ENCODE data around the gene CNOT3.
A peak's percentile ranks its signal among the peaks of the same experiment; 100 is the strongest.
"Not testable (repeated sequence)": the region's sequence is repeated elsewhere in the genome, so short reads cannot be mapped to it uniquely, and the experiment has no call there.

CNOT3 gene

DNA sequence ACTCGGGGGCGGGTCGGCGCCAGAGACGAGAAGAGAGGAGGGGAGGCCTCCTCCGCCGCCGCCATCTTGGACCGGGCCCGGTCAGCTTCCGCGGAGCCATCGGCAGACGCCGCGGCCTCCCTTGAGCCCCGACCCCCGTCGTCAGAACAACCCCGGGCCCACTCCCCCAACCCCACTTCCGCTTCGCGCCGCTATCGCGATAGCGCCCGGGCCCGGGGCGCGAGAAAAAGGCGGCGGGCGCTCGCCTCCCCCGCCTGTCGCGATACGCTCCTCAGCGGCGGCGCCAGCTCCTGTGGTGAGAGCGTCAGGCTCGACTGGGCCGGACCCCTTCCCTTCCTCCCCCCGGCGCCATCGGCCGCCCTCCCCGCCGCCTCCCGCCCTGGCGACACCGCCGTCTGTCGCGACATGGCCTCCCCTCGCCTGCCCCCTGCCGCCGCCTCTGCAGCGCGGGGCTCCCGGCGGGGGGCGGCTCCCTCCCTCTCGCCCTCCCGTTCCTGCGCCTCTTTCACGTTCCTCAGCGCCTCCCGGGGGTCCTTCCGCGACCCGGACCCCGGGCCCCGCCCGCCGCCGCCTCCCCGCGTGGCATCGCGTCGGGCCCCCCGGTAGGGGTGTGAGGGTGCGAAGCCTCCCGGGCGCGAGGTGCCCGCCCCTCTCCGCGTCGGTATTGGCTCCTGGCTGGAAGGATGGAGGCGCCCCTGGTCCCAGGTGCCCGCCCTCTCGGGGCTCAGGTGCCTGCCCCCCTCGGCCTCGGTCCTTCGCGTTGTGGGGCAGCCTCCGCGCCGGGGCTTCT lies at the start of gene CNOT3:
Gene CNOT3 (plus strand): TSS at position 64 of the 790 bp plus-strand sequence. CDS start 5,217 bp downstream, outside the sequence.
- peak; percentile 41 for DNase-seq (ENCODE audit: low read depth)

DNA sequence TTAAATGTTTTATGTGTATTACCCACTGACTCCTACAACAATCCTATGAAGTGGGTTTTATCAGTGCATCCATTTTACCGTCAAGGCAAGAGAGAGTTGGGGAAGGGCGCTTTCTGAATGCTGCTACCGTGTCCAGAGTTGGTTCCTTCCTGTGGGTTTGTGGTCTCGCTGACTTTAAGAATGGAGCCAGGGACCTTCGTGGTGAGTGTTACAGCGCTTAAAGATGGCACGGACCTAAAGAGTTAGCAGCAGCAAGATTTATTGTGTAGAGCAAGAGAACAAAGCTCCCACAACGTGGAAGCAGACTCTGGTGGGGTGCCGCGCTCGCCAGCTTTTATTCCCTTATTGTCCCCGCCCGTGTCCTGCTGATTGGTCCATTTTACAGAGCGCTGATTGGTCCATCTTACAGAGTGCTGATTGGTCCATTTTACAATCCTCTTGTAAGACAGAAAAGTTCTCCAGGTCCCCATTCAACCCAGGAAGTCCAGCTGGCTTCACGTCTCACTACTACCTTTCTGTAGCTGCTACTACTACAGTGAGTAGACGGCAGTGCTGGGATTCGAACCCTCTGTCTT lies 43.0 kb upstream of the CNOT3 start:
- DNase-seq (ENCODE audit: low read depth): no peak

DNA sequence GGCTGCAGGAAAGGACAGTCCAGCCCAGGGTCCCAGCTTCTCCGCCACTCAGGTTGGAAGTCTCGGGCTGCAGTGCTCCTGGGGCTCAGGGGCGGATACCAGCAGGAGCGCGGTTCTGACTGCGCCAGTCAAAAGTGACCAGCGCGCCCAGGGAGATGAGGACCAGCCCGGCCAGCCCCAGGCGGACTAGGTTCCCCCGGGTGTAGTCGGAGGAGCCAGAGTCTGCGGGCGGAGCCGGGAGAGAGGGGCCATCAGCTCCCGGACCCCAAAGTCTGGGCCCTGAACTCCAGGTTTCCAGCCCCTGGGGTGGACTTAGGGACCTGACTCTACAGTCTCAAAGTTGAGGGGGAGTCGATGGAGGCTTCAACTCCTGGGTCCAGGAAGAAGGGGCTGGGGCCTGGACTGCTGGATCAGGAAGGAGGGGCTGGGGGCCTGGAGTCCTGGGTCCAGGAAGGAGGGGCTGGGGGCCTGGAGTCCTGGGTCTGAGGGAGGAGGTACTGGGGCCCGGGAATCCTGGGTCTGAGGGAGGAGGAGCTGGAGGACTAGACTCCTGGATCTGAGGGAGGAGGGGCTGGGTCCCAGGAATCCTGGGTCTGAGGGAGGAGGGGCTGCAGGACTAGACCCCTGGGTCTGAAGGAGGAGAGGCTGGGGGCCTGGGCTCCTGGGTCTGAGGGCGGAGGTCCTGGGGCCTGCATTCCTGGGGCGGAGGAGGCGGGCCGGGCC lies 42.3 kb upstream of the CNOT3 start:
- no peak for DNase-seq (ENCODE audit: low read depth)

DNA sequence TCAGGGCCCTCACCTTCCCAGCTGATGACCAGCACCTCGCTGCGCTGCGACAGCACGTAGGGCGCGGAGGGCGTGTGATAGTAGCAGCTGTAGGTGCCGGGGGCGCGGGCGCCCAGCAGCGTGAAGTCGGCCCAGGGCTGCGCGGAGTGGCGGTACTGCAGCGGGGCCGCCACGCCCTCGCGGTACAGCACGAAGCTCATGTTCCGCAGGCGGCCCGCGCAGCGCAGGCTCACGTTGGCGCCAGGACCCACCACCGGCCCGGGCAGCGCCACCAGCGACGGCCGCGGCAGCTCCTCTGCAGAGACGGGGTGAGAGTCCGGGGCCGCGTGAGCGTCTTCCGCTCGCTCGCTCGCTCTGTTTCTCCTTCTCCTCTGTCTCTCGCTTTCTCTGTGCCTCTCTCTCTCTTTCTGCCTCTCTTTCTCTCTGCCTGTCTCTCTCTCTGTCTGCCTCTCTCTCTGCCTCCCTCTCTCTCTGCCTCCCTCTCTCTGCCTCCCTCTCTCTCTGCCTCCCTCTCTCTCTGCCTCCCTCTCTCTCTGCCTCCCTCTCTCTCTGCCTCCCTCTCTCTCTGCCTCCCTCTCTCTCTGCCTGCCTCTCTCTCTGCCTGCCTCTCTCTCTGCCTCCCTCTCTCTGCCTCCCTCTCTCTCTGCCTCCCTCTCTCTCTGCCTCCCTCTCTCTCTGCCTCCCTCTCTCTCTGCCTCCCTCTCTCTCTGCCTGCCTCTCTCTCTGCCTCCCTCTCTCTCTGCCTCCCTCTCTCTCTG lies 41.5 kb upstream of the CNOT3 start:
- peak; percentile 64 for DNase-seq (ENCODE audit: low read depth)

DNA sequence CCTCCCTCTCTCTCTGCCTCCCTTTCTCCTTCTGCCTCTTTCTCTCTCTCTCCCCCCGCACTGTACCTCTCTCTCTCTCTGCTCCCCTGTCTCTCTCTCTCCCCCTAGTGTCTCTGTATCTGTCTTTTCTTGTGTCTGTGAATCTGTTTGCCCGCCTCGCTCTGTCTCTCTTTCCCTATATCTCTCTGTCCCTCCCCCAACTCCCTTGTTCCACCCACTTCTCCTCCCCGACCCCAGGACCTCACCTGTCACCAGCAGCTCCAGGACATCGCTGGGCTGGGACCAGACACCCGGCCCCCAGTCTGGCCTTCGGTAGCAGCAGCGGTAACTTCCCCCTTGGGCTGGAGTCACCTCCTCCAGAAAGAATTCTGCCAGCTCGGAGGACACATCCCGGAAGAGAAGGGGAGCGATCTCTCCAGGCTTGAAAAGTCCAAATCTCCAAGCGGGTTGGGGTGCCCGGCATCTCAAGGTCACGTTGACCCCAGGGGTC lies 40.9 kb upstream of the CNOT3 start:
- DNase-seq (ENCODE audit: low read depth): peak; percentile 58

DNA sequence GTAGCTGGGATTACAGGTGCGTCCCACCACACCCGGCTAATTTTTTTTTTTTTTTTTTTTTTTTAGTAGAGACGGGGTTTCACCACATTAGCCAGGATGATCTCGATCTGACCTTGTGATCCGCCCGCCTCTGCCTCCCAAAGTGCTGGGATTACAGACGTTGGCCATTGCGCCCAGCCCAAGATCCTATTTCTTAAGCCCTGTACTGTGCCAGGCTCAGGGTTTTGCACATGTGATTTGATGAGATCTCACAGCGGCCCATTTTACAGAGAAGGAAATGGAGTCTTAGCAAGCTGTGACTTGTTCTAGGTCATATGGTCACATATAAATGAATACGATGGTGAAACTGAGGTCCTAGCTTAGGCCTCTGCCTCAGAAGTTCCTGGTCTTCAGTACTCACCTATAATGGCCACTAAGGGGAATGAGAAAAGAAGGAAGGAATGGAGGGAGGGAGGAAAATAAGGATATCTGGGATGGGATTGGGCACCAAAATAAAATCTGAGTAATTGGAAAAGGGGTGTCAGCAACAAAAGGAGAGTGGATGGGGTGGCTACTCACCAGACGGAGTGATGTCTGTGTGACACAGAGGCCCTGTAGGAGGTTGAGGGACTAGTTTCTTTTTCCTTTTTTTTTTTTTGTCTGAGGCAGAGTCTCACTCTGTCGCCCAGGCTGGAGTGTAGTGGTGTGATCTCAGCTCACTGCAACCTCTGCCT lies 38.2 kb upstream of the CNOT3 start:
- no peak for DNase-seq (ENCODE audit: low read depth)

DNA sequence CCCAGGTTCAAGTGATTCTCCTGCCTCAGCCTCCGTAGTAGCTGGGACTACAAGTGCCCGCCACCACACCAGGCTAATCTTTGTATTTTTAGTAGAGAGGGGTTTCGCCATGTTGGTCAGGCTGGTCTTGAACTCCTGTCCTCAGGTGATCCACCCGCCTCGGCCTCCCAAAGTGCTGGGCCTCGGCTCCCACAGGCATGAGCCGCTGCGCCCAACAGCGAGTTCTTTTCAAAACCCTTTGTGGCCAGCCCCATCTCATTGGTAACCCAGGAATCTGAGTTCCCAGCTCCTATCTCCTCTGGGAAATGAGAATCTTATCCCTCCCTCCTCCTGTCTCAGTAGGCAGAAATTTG lies 37.7 kb upstream of the CNOT3 start:
- DNase-seq (ENCODE audit: low read depth): not testable (repeated sequence)

DNA sequence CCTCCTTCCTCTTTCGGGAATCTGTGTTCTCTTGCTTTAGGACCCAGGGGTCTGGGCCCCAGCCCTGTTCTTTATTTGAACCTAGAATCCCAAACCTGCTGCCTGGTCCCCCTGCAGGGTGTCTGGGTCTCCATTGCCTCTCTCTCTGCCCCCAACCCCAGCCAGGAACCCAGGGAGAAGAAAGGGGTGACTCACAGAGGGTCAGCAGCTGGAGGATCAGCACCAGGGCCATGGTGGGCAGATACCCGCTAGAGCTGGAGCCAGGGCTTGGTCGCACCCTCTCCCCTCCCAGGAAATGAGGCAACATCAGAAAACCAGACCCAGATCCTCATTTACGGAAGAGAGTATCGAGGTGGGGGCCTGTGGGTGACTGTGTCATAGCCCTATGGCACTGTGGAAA lies 37.0 kb upstream of the CNOT3 start, which contains the start of gene OSCAR:
Gene OSCAR (minus strand): TSS at position 243 of the 400 bp plus-strand sequence. CDS start 11 bp downstream, at position 232.
- peak; percentile 40 for DNase-seq (ENCODE audit: low read depth)

DNA sequence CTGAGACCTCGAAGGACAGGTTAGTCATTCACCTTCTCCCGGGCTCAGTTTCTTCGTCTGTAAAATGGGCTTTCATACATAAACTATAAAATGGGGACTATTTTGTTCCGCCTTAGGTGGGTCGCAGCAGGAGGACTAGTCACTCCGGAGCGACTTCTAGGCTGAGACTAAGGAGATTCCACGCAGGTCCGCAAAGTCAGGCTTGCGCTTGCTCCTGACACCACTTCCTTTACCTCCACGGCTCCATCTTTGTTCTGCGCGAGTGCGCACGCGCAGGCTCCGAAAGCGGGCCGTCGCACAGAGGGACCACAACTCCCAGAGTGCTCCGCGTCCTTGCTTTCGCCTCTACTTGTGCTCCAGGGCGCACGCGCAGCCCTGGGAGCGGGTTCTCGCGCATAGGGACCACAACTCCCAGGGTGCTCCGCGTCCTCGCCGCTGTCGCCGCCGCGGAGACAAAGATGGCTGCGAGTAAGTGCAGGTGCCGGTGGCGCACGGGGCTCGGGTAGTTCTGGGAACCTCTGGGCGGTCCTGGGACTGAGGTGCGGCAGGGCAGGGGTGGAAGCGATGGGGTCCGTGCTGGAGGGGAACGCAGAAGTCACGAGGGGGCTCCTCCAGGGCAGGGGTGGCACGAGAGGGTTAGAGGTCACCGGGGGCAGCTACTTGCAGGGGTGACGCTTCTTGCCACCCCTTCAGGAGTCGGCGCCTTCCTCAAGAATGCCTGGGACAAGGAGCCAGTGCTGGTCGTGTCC lies 35.0 kb upstream of the CNOT3 start, which contains the start of gene NDUFA3:
Gene NDUFA3 (plus strand): TSS at position 435 of the 749 bp plus-strand sequence. CDS start 24 bp downstream, at position 459.
- DNase-seq (ENCODE audit: low read depth): peak; percentile 98

DNA sequence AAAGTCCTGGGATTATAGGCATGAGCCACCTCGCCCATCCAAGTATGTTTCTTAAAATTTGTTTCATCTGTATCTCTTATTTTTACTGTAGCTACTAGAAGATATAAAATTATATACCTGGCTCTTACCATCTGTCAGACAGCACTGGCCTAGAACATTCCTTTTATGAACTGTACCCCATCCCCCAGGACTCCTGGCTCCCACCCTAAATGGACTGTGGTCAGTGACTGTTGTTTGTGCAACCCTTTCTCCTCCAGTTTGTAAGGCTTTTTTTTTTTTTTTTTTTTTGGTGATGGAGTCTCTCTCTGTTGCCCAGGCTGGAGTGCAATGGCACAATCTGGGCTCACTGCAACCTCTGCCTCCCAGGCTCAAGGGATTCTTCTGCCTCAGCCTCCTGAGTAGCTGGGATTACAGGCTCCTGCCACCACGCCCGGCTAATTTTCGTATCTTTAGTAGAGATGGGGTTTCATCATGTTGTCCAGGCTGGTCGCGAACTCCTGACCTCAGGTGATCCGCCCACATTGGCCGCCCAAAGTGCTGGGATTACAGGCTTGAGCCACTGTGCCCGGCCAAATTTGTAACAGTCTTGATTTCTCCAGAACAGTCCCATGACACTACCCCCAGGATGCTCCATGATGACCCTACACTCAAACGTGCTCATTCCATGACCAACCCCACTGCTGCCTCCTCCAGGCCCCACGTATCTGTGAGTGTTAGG lies 32.4 kb upstream of the CNOT3 start:
- DNase-seq (ENCODE audit: low read depth): no peak

DNA sequence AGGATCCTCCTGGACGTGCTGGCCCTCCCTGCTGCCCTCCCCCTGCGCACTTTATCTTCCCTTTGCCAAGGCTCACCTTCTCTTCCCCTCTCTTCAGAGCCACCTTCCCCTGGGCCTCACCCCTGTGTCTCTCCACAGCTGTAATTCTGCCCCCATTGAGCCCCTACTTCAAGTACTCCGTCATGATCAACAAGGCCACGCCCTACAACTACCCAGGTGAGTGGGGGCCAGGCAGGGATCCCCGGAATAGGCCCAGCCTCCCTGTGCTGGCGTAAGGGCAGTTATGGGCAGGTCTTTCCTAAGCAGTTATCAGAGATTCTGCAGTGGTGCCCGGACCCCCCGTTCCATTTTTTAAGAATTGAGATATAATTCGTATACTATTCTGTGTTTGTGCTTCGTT lies 31.8 kb upstream of the CNOT3 start:
- no peak for DNase-seq (ENCODE audit: low read depth)

DNA sequence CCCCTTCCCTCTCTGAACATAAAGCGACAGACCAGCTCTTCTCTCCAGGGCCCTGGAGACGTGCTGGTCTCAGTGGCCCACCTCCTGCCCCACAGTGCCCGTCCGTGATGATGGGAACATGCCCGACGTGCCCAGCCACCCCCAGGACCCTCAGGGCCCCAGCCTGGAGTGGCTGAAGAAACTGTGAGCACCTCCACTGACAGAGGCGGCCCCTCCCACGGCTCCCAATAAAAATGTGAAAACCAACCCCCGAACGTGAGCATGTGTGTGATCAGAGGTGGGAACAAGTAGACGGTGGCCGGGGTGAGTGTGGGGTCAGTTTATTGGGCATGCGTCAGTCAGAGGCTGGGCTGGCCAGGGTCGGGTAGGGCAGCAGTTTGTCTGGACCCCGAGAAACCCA lies 30.8 kb upstream of the CNOT3 start:
- DNase-seq (ENCODE audit: low read depth): no peak

DNA sequence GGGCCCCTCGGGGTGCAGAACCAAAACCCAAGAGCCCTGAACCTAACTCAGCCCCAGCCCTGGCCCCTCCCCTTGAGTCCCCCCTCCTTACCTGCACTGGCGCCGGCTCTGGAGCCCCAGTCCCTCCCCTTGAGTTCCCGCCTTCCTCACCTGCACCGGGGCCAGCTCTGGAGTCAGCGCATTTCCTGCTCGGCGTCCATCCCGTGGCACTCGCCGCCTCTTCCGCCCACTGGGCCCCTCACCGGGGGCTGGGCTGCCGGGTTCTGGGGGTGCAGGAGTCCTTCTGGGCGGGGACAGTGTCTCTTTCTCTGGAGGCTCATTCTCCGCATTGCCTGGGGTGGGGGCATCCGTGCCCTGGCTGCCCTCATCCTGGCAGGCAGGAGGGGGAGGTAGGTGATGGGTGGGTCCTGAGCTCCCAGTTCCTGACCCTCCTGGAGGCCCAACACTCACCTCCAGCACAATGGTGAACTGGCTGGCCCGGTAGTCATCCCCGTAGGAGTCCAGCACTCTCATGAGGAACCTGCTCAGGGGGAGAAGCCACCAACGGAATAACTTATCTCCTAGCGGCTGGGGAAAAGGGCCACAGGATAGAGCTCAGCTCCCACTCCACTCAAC lies 29.6 kb upstream of the CNOT3 start:
- no peak for DNase-seq (ENCODE audit: low read depth)

DNA sequence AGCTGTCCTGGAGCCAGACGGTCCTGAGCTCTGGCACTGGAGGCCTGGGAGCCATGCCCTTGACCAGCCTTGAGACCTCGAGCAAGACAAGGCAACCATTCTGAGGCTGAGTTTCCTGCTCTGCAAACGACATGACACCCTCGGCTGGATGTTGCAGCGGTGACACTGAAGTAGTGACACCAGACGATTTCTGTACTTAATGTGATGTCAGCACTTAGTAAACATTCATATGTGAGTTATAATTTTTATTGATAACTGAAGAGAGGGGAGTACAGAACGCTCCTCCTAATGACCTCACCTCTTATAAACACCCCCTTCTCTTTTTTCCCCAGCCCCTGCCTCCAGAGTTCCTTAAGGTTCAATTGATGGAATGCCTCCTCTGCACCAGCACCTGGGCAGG lies 29.1 kb upstream of the CNOT3 start:
- DNase-seq (ENCODE audit: low read depth): no peak

DNA sequence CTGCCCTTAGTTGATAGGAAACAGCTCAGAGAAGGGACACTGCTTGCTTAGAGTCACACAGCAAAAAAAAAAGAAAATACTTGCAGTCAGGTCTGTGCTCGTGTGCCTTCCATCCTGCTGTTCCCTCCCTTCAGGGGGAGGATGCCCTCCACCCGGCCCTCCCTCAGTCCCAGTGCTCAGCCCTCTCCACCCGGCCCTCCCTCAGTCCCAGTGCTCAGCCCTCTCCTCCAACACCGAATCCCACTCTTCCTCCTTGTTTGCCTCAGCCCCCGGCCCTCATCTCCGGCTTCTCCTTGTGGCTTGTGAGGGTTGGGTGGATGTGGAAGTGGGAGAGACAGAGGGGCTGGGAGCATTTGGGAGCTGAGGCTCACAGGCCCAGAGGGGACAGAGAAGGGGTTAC lies 27.9 kb upstream of the CNOT3 start:
- DNase-seq (ENCODE audit: low read depth): no peak

DNA sequence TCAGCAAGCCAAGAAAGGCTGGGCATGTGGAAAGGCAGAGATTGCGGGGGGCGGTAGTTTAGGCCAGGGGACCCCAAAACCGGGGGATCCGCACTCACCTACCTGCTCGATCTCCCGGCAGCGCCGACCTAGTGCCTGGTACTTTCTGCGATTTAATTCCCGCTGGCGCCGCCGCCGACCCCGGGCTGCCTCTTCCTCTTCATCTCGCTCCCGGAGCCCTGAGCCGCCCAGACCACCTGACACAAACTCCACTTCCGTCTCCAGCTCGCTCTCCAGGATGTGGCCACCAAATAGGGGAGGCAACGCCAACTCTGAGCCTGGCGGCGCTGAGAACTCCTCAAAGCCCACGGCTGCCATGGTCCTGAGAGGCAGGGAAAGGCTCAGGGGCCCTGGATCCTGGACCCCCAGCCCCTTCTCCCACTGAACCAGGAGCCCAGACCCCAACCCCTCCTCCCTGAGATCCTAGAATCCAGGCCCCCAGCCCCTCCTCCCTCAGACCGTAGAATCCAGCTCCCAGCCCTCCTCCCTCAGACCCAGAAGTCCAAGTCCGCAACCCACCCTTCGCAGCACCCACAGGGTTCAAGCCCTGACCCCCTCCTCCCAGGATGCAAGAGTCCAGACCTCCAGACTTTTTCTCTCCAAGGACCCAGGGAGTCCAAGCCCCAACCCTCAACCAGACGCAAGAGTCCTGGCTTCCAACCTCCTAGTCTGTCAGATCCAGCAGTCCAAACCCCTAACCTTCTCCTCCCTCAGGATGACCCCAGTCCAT lies 23.0 kb upstream of the CNOT3 start:
- peak; percentile 66 for DNase-seq (ENCODE audit: low read depth)

DNA sequence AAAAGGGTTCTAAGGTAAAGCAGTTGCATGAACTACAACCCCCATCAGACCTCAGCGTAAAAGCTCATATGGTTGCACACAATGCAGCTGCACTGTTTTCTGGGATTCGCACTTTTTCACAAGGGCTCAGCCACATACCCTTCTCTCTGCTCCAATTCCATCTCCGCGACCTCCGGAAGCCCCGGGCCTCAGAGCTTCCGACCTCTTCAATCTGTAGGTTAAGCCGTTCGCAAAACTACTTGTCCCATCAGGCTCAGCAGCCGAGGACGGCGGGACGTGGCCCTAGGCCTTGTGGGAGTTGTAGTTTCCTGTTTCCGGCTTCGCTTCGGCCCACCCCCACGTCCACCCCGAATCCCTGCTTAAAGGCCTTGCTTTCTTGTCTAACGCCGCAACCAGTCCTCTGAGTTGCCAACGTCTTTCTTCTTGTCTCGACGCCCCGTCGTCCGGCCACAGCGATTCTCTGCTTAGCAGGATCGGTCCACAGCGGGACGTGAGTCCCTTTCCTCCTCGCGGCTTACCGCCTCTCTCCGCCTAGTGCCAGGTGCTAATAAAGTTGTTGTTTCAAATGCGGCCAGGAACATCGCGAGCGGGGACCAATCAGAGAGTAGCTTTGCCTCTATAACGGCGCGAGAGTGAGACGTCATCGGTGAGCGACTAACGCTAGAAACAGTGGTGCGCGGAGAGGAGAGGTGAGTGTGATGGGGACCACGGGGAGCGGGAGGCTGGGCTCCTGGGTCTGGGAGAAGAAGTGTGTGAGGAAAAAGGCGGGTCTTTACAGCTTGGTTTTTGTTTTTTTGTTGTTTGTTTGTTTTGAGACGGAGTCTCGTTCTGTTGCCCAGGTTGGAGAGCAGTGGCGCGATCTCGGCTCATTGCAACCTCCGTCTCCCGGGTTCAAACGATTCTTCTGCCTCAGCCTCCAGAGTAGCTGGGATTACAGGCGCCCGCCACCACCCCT lies 22.2 kb upstream of the CNOT3 start, which contains the start of the genes PRPF31 and TFPT:
Gene PRPF31 (plus strand): TSS at position 646 of the 955 bp plus-strand sequence. CDS start 2,525 bp downstream, outside the sequence.
Gene TFPT (minus strand): TSS at position 549 of the 955 bp plus-strand sequence. CDS start 388 bp downstream, at position 161.
- peak; percentile 99 for DNase-seq (ENCODE audit: low read depth)

Measured in ELR (cell line).